BLaER1 (cell line): Measurements from ENCODE around the gene UNC13A.
A peak's percentile ranks its signal among the peaks of the same experiment; 100 is the strongest.

Experiments used
- H3K27ac ChIP-seq: shearing (Covaris generic); formaldehyde crosslinking; 2 replicates; pipeline ENCODE4 v1.8.1; 2022
- H3K27me3 ChIP-seq: shearing (Covaris generic); formaldehyde crosslinking; 2 replicates; pipeline ENCODE4 v1.8.1; 2022
- H3K36me3 ChIP-seq: shearing (Covaris generic); formaldehyde crosslinking; 2 replicates; pipeline ENCODE4 v1.8.1; 2022
- H3K4me1 ChIP-seq: shearing (Covaris generic); formaldehyde crosslinking; 2 replicates; pipeline ENCODE4 v1.8.1; 2022
- H3K4me2 ChIP-seq: shearing (Covaris generic); formaldehyde crosslinking; 2 replicates; pipeline ENCODE4 v1.8.1; 2022
- H3K4me3 ChIP-seq: shearing (Covaris generic); formaldehyde crosslinking; 2 replicates; pipeline ENCODE4 v1.8.1; 2022
- H3K9ac ChIP-seq: shearing (Covaris generic); formaldehyde crosslinking; 2 replicates; pipeline ENCODE4 v1.8.1; 2022
- H3K9me3 ChIP-seq: shearing (Covaris generic); formaldehyde crosslinking; 2 replicates; pipeline ENCODE4 v1.8.1; 2022
- H4K20me1 ChIP-seq: shearing (Covaris generic); formaldehyde crosslinking; 2 replicates; pipeline ENCODE4 v1.8.1; 2022
- Cebpa-rat ChIP-seq: shearing (Covaris generic); IDR thresholded peaks from 2 replicates; pipeline ENCODE4 v1.8.1; 2022

UNC13A gene

GRCh38 chr19:17685451-17686022 lies 2.6 kb downstream of the UNC13A start:
- no peak for TF ChIP-seq Cebpa-rat
- H3K27ac ChIP-seq: no peak overlapping the region
- peaks cover 92% of the 10 kb centered on the region for H3K27me3 ChIP-seq
- no peak overlapping the region for H3K4me2 ChIP-seq
- no peaks in the 10 kb centered on the region for H3K9me3 ChIP-seq
- no peaks in the 10 kb centered on the region for H3K36me3 ChIP-seq
- peaks cover 13% of the 10 kb centered on the region; the same call in 1 of the 2 replicates for H4K20me1 ChIP-seq
- H3K9ac ChIP-seq: no peak overlapping the region
- no peak overlapping the region for H3K4me3 ChIP-seq
- H3K4me1 ChIP-seq: peaks cover 6% of the 10 kb centered on the region

- no peak overlapping the region for H3K4me3 ChIP-seq
- H3K9me3 ChIP-seq: no peaks in the 10 kb centered on the region
- H3K4me2 ChIP-seq: no peak overlapping the region
- TF ChIP-seq Cebpa-rat: no peak
- peaks cover 13% of the 10 kb centered on the region; the same call in 1 of the 2 replicates for H4K20me1 ChIP-seq
- no peaks in the 10 kb centered on the region for H3K36me3 ChIP-seq
- peaks cover 18% of the 10 kb centered on the region for H3K4me1 ChIP-seq
- peaks cover 92% of the 10 kb centered on the region for H3K27me3 ChIP-seq
- no peak overlapping the region for H3K9ac ChIP-seq
- no peak overlapping the region for H3K27ac ChIP-seq
These were observed 3.9 kb downstream of the UNC13A start for GRCh38 chr19:17684256-17684655.

GRCh38 chr19:17683078-17683477 lies 5.1 kb downstream of the UNC13A start:
- peaks cover 13% of the 10 kb centered on the region; the same call in 1 of the 2 replicates for H4K20me1 ChIP-seq
- no peak overlapping the region for H3K4me2 ChIP-seq
- TF ChIP-seq Cebpa-rat: no peak
- peaks cover 89% of the 10 kb centered on the region for H3K27me3 ChIP-seq
- no peak overlapping the region for H3K27ac ChIP-seq
- no peaks in the 10 kb centered on the region for H3K36me3 ChIP-seq
- H3K9ac ChIP-seq: no peak overlapping the region
- H3K9me3 ChIP-seq: no peaks in the 10 kb centered on the region
- H3K4me3 ChIP-seq: no peak overlapping the region
- H3K4me1 ChIP-seq: peaks cover 18% of the 10 kb centered on the region

GRCh38 chr19:17682273-17682672 lies 5.9 kb downstream of the UNC13A start:
- H3K36me3 ChIP-seq: no peaks in the 10 kb centered on the region
- no peak overlapping the region for H3K27ac ChIP-seq
- peaks cover 4% of the 10 kb centered on the region; the same call in 1 of the 2 replicates for H4K20me1 ChIP-seq
- H3K9me3 ChIP-seq: no peaks in the 10 kb centered on the region
- no peak for TF ChIP-seq Cebpa-rat
- no peak overlapping the region for H3K9ac ChIP-seq
- H3K27me3 ChIP-seq: peaks cover 89% of the 10 kb centered on the region
- no peak overlapping the region for H3K4me3 ChIP-seq
- H3K4me2 ChIP-seq: no peak overlapping the region
- H3K4me1 ChIP-seq: peaks cover 18% of the 10 kb centered on the region

GRCh38 chr19:17681505-17682125 lies 6.5 kb downstream of the UNC13A start:
- H3K4me2 ChIP-seq: no peak overlapping the region
- no peaks in the 10 kb centered on the region; the same call in 1 of the 2 replicates for H4K20me1 ChIP-seq
- no peaks in the 10 kb centered on the region for H3K36me3 ChIP-seq
- peaks cover 83% of the 10 kb centered on the region for H3K27me3 ChIP-seq
- peaks cover 18% of the 10 kb centered on the region for H3K4me1 ChIP-seq
- H3K9ac ChIP-seq: no peak overlapping the region
- H3K4me3 ChIP-seq: no peak overlapping the region
- no peak for TF ChIP-seq Cebpa-rat
- H3K27ac ChIP-seq: no peak overlapping the region
- no peaks in the 10 kb centered on the region for H3K9me3 ChIP-seq

GRCh38 chr19:17680230-17680722 lies 7.9 kb downstream of the UNC13A start:
- Histone ChIP-seq H3K36me3 (no peaks in the 10 kb centered on the region), H3K4me3 (peak overlapping the region; percentile 48), H4K20me1 (no peaks in the 10 kb centered on the region; the same call in 1 of the 2 replicates), H3K9ac (no peak overlapping the region), H3K4me1 (peaks cover 14% of the 10 kb centered on the region), H3K27ac (no peak overlapping the region), H3K9me3 (no peaks in the 10 kb centered on the region), H3K4me2 (peak overlapping the region; percentile 86), H3K27me3 (peaks cover 70% of the 10 kb centered on the region)
- TF ChIP-seq Cebpa-rat: no peak

GRCh38 chr19:17679526-17680229 lies 8.5 kb downstream of the UNC13A start:
- TF ChIP-seq Cebpa-rat: no peak
- peak overlapping the region; percentile 48 for H3K4me3 ChIP-seq
- H3K9ac ChIP-seq: no peak overlapping the region
- H3K9me3 ChIP-seq: no peaks in the 10 kb centered on the region
- peak overlapping the region; percentile 86 for H3K4me2 ChIP-seq
- H3K27ac ChIP-seq: no peak overlapping the region
- peaks cover 64% of the 10 kb centered on the region for H3K27me3 ChIP-seq
- H4K20me1 ChIP-seq: no peaks in the 10 kb centered on the region; the same call in 1 of the 2 replicates
- no peaks in the 10 kb centered on the region for H3K36me3 ChIP-seq
- H3K4me1 ChIP-seq: peaks cover 14% of the 10 kb centered on the region

- no peaks in the 10 kb centered on the region for H3K9me3 ChIP-seq
- H3K27me3 ChIP-seq: peaks cover 55% of the 10 kb centered on the region
- no peak for TF ChIP-seq Cebpa-rat
- no peak overlapping the region for H3K4me2 ChIP-seq
- peaks cover 14% of the 10 kb centered on the region for H3K4me1 ChIP-seq
- no peak overlapping the region for H3K4me3 ChIP-seq
- no peak overlapping the region for H3K27ac ChIP-seq
- H3K36me3 ChIP-seq: no peaks in the 10 kb centered on the region
- H4K20me1 ChIP-seq: no peaks in the 10 kb centered on the region; the same call in 1 of the 2 replicates
- H3K9ac ChIP-seq: no peak overlapping the region
These were observed 9.3 kb downstream of the UNC13A start for GRCh38 chr19:17678836-17679235.

- peaks cover 14% of the 10 kb centered on the region for H3K4me1 ChIP-seq
- H3K27ac ChIP-seq: no peak overlapping the region
- no peaks in the 10 kb centered on the region for H3K9me3 ChIP-seq
- no peak for TF ChIP-seq Cebpa-rat
- H3K27me3 ChIP-seq: peaks cover 42% of the 10 kb centered on the region
- no peak overlapping the region for H3K4me2 ChIP-seq
- no peaks in the 10 kb centered on the region for H4K20me1 ChIP-seq
- no peaks in the 10 kb centered on the region for H3K36me3 ChIP-seq
- H3K9ac ChIP-seq: no peak overlapping the region
- no peak overlapping the region for H3K4me3 ChIP-seq
These were observed 11.2 kb downstream of the UNC13A start for GRCh38 chr19:17677002-17677401.

- Histone ChIP-seq H3K36me3 (no peaks in the 10 kb centered on the region), H3K4me1 (peaks cover 14% of the 10 kb centered on the region), H3K9me3 (no peaks in the 10 kb centered on the region), H3K4me3 (no peak overlapping the region), H3K4me2 (no peak overlapping the region), H3K27ac (no peak overlapping the region), H4K20me1 (no peaks in the 10 kb centered on the region), H3K27me3 (peaks cover 38% of the 10 kb centered on the region), H3K9ac (no peak overlapping the region)
- TF ChIP-seq Cebpa-rat: no peak
These were observed 11.9 kb downstream of the UNC13A start for GRCh38 chr19:17676295-17676694.
